Esophagus squamous epithelium (tissue), 4 donors: ENCODE data around the gene CHRNB1.

Experiments
- CTCF ChIP-seq, 6 experiments: fragments of 450-650 bp in 4 of 6; fragments of 200-600 bp in 2 of 6; sonication (generic) in 2 of 6; IDR thresholded peaks; one replicate each; pipeline ENCODE4 v1.5.1; 2016 to 2019; ENCODE audit warnings: antibody characterized with exemption in 6 of 6, mild to moderate bottlenecking in 4 of 6, moderate library complexity in 4 of 6
- POLR2A ChIP-seq, 4 donors: fragments of 450-650 bp; IDR thresholded peaks; one replicate each; pipeline ENCODE4 v1.6.1; 2017; ENCODE audit warnings: antibody characterized with exemption in 4 of 4, mild to moderate bottlenecking in 4 of 4, moderate library complexity in 3 of 4

DNA sequence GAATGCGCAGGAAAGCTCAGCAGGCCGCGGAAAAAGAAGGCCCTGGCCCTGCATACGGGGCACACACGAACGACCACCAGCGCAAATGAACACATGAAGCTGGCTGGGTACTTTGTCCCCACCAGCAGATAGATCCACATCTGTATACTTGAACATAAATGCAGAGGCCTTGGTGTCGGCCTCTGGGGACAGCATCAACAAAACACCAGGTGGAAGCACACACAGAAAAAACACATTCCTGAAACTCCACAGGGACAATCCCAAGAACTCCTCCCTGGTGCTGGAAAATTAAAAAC lies 35.2 kb downstream of the CHRNB1 start:
- TF ChIP-seq CTCF (IDR thresholded peaks at IDR 0.05) (no peak), POLR2A (IDR thresholded peaks at IDR 0.05) (no peak)
